ENCODE measurements around the gene PRKCA.

Gene PRKCA

GRCh38 chr17:66543526-66543925 lies 241.1 kb downstream of the PRKCA start:
- no peak for DNase-seq (ENCODE audit: low read depth)
- no peak for TF ChIP-seq POLR2A (IDR thresholded peaks at IDR 0.05; ENCODE audit: extremely low read depth, insufficient read length)
- TF ChIP-seq CTCF (IDR thresholded peaks at IDR 0.05; ENCODE audit: low read depth, low read length), result no peak
- TF ChIP-seq MYC (IDR thresholded peaks at IDR 0.05; ENCODE audit: low read depth, low read length), result no peak
- no peak for TF ChIP-seq MAX (IDR thresholded peaks at IDR 0.05; ENCODE audit: low read depth, low read length)
- no peak overlapping the region for H3K4me3 ChIP-seq (ENCODE audit: low read depth, low read length)

GRCh38 chr17:66545918-66546317 lies 243.5 kb downstream of the PRKCA start:
- TF ChIP-seq CTCF (IDR thresholded peaks at IDR 0.05; ENCODE audit: low read depth, low read length) (no peak), POLR2A (IDR thresholded peaks at IDR 0.05; ENCODE audit: extremely low read depth, insufficient read length) (no peak), MAX (IDR thresholded peaks at IDR 0.05; ENCODE audit: low read depth, low read length) (no peak), MYC (IDR thresholded peaks at IDR 0.05; ENCODE audit: low read depth, low read length) (no peak)
- DNase-seq (ENCODE audit: low read depth), result no peak
- H3K4me3 ChIP-seq (ENCODE audit: low read depth, low read length), result no peak overlapping the region

GRCh38 chr17:66547151-66547865 lies 244.9 kb downstream of the PRKCA start:
- no peak overlapping the region for H3K4me3 ChIP-seq (ENCODE audit: low read depth, low read length)
- TF ChIP-seq POLR2A (IDR thresholded peaks at IDR 0.05; ENCODE audit: extremely low read depth, insufficient read length) (no peak), MYC (IDR thresholded peaks at IDR 0.05; ENCODE audit: low read depth, low read length) (no peak), MAX (IDR thresholded peaks at IDR 0.05; ENCODE audit: low read depth, low read length) (no peak), CTCF (IDR thresholded peaks at IDR 0.05; ENCODE audit: low read depth, low read length) (no peak)
- DNase-seq (ENCODE audit: low read depth), result no peak

GRCh38 chr17:66548158-66548557 lies 245.7 kb downstream of the PRKCA start:
- no peak overlapping the region for H3K4me3 ChIP-seq (ENCODE audit: low read depth, low read length)
- DNase-seq (ENCODE audit: low read depth), result no peak
- TF ChIP-seq MYC (IDR thresholded peaks at IDR 0.05; ENCODE audit: low read depth, low read length) (no peak), CTCF (IDR thresholded peaks at IDR 0.05; ENCODE audit: low read depth, low read length) (no peak), POLR2A (IDR thresholded peaks at IDR 0.05; ENCODE audit: extremely low read depth, insufficient read length) (no peak), MAX (IDR thresholded peaks at IDR 0.05; ENCODE audit: low read depth, low read length) (no peak)

GRCh38 chr17:66548659-66549310 lies 246.4 kb downstream of the PRKCA start:
- TF ChIP-seq CTCF (IDR thresholded peaks at IDR 0.05; ENCODE audit: low read depth, low read length), result no peak
- TF ChIP-seq MAX (IDR thresholded peaks at IDR 0.05; ENCODE audit: low read depth, low read length), result no peak
- TF ChIP-seq MYC (IDR thresholded peaks at IDR 0.05; ENCODE audit: low read depth, low read length), result no peak
- no peak for TF ChIP-seq POLR2A (IDR thresholded peaks at IDR 0.05; ENCODE audit: extremely low read depth, insufficient read length)
- no peak overlapping the region for H3K4me3 ChIP-seq (ENCODE audit: low read depth, low read length)
- no peak for DNase-seq (ENCODE audit: low read depth)

Measured in NB4 (cell line).